Ovary (tissue), 9 donors: Measurements from ENCODE around the gene GADD45A. TPM values are rescaled to one million over a fixed set of nuclear protein-coding genes. Genes with fewer than 3 reads are reported as not detected.

Source experiments
- DNase-seq, 5 donors: peaks; one replicate each; pipeline ENCODE4 v3.0.0-alpha.2; 2019 to 2020
- H3K27ac ChIP-seq, 2 donors: fragments of 200-600 bp; one replicate each; pipeline versions ENCODE4 v1.5.1 to v1.8.0; 2019 to 2022
- H3K27me3 ChIP-seq: fragments of 200-600 bp; one replicate; pipeline ENCODE4 v1.8.0; 2022
- H3K36me3 ChIP-seq: fragments of 200-600 bp; sonication (generic); one replicate; pipeline ENCODE4 v1.5.1; 2019
- H3K4me1 ChIP-seq: one replicate; pipeline ENCODE4 v1.8.1; 2013; ENCODE audit warnings: mild to moderate bottlenecking, moderate library complexity; ENCODE audit not compliant: insufficient read depth
- H3K4me3 ChIP-seq: fragments of 200-600 bp; sonication (generic); one replicate; pipeline ENCODE4 v1.5.1; 2017
- H3K9me3 ChIP-seq, 2 donors: fragments of 200-600 bp in 1 of 2; sonication (generic) in 1 of 2; one replicate each; pipeline versions ENCODE4 v1.5.1 to v1.8.1; 2013 to 2019; ENCODE audit warnings: mild to moderate bottlenecking in 1 of 2, moderate library complexity in 1 of 2
- CTCF ChIP-seq, 3 donors: fragments of 450-650 bp in 2 of 3; fragments of 200-600 bp in 1 of 3; IDR thresholded peaks; one replicate each; pipeline versions ENCODE4 v1.5.1 to v1.8.0; 2016 to 2022; ENCODE audit warnings: antibody characterized with exemption in 3 of 3, mild to moderate bottlenecking in 1 of 3
- EP300 ChIP-seq: sonication (generic); formaldehyde crosslinking; IDR thresholded peaks from one replicate; pipeline ENCODE4 v1.6.1; 2017; ENCODE audit warnings: antibody characterized with exemption
- POLR2A ChIP-seq: fragments of 450-650 bp; IDR thresholded peaks from one replicate; pipeline ENCODE4 v1.6.1; 2017; ENCODE audit warnings: antibody characterized with exemption, mild to moderate bottlenecking, moderate library complexity
- WGBS, 3 donors: extraction: QIAGEN DNeasy Blood & Tissue Kit in 1 of 3; methylation state at CpG; one replicate each; pipeline versions ENCODE4 v1.1.5 to v1.1.7; 2013 to 2017; 5-methylcytosine and 5-hydroxymethylcytosine counted together
- intact Hi-C, 4 donors: fragments of 100-400 bp; cut with DNase I; formaldehyde crosslinking; loops; one replicate each; pipeline versions ENCODE4 v1.11.0 to v1.15.1; 2022 to 2023
- polyA plus RNA-seq, 2 donors: library from polyadenylated mRNA; stranded (reverse); fragments of 200-250 nt in 1 of 2; fragments of 350-450 nt in 1 of 2; fragmentation: Illumina TruSeq in 1 of 2; extraction: RNeasy Lipid Tissue Mini Kit (QIAGEN cat#74804) in 1 of 2; gene quantifications; one replicate each; pipeline ENCODE4 v1.2.3, GENCODE V29; 2013 to 2014
- total RNA-seq, 7 donors: library from RNA; depleted of rRNA in 2 of 7; stranded (reverse); fragments of >200 nt in 2 of 7; fragmentation: NEBNext Ultra II Directional in 3 of 7; extraction: Animal tissue kit (Norgen Biotek cat#: 25700) in 3 of 7; gene quantifications; one replicate each; pipeline versions ENCODE4 v1.1.0 to v1.2.4, GENCODE V29; 2016 to 2023
- donor health status: DM: no; HTN: no; CAD: no; lungs with moderate emphysema.
- donor health status: DM: no; HTN: no; CAD: no.
- donor health status: Bipolar disorder and iron deficiency.
- donor health status: DM: yes; HTN: yes; CAD: no.
- donor health status: DM: no; HTN: no; CAD: no.
- donor health status: DM: yes; HTN: yes; CAD: no.

GADD45A gene
- total and polyA plus RNA-seq, 9 donors = 22.1 to 132 (median 37.5) TPM

- no peaks in the 10 kb centered on the region for H3K36me3 ChIP-seq
- intact Hi-C loops = no loop called here
- TF ChIP-seq CTCF (IDR thresholded peaks at IDR 0.05) (no peak), POLR2A (no peak), EP300 (no peak)
- no peaks in the 10 kb centered on the region for H3K27me3 ChIP-seq
- H3K9me3 ChIP-seq = no peaks in the 10 kb centered on the region
- H3K4me1 ChIP-seq = peaks cover 13% of the 10 kb centered on the region
- no peak overlapping the region for H3K4me3 ChIP-seq
- no peak overlapping the region for H3K27ac ChIP-seq
- no peak for DNase-seq
- 93 to 97% (median 95%) methylated on average over 6 of the region's 6 CpGs for WGBS, 3 donors
Measured at GRCh38 chr1:67719329-67720196, 34.6 kb downstream of the GADD45A start.

- H3K27me3 ChIP-seq = no peaks in the 10 kb centered on the region
- WGBS, 3 donors = 96% methylated on average over 4 of the region's 4 CpGs
- no peak for DNase-seq
- no peak overlapping the region for H3K27ac ChIP-seq
- H3K4me1 ChIP-seq = peaks cover 17% of the 10 kb centered on the region
- no peaks in the 10 kb centered on the region for H3K36me3 ChIP-seq
- TF ChIP-seq EP300 (no peak), CTCF (IDR thresholded peaks at IDR 0.05) (no peak), POLR2A (no peak)
- no peaks in the 10 kb centered on the region for H3K9me3 ChIP-seq
- intact Hi-C loops = no loop called here
- H3K4me3 ChIP-seq = no peak overlapping the region
Measured at GRCh38 chr1:67721112-67721511, 36.1 kb downstream of the GADD45A start.

- TF ChIP-seq CTCF (IDR thresholded peaks at IDR 0.05) (no peak), POLR2A (no peak), EP300 (no peak)
- Histone ChIP-seq H3K27ac (no peak overlapping the region), H3K4me1 (peaks cover 16% of the 10 kb centered on the region), H3K27me3 (no peaks in the 10 kb centered on the region), H3K4me3 (no peak overlapping the region), H3K9me3 (no peaks in the 10 kb centered on the region), H3K36me3 (no peaks in the 10 kb centered on the region)
- intact Hi-C loops = no loop called here
- WGBS, 3 donors = 82 to 90% (median 88%) methylated on average over 2 of the region's 2 CpGs
- DNase-seq = no peak
Measured at GRCh38 chr1:67721650-67722291, 36.8 kb downstream of the GADD45A start.

GRCh38 chr1:67722292-67722944, 37.4 kb downstream of the GADD45A start:
- Histone ChIP-seq H3K27me3 (no peaks in the 10 kb centered on the region), H3K27ac (no peak overlapping the region), H3K4me1 (peaks cover 15% of the 10 kb centered on the region), H3K9me3 (no peaks in the 10 kb centered on the region), H3K4me3 (no peak overlapping the region), H3K36me3 (no peaks in the 10 kb centered on the region)
- intact Hi-C loops = no loop called here
- no peak for TF ChIP-seq POLR2A
- TF ChIP-seq EP300 = no peak
- no peak for TF ChIP-seq CTCF (IDR thresholded peaks at IDR 0.05)
- WGBS, 3 donors = 67 to 76% (median 72%) methylated on average over 4 of the region's 4 CpGs
- DNase-seq = no peak
